H1 (cell line): ENCODE measurements around the gene CCDC15. TPM values are rescaled to one million over a fixed set of nuclear protein-coding genes. Genes with fewer than 3 reads are reported as not detected.

Experiments used
- NRF1 ChIP-seq: IDR thresholded peaks from 2 replicates; pipeline ENCODE4 v1.6.1; 2011; ENCODE audit warnings: mild to moderate bottlenecking, low read depth, low read length, improper control_type of control experiment
- polyA plus RNA-seq, 7 experiments: library from polyadenylated mRNA; depleted of rRNA in 3 of 7; stranded (reverse) in 5 of 7; unstranded in 2 of 7; fragments of >200 nt in 5 of 7; fragments of 200-250 nt in 2 of 7; gene quantifications; 1 replicate in 5 of 7; 2 replicates in 1 of 7; 4 replicates in 1 of 7; pipeline versions ENCODE4 v1.2.1 to v1.2.3, GENCODE V29; 2011 to 2013; ENCODE audit warnings: missing spikeins in 2 of 7, mixed read lengths in 2 of 7
- total RNA-seq: library from RNA; stranded (reverse); fragmentation: NEBNext Ultra II Directional; extraction: Animal tissue kit (Norgen Biotek cat#: 25700); gene quantifications from 2 replicates; pipeline ENCODE4 v1.2.1, GENCODE V29; 2021

CCDC15 gene
- total and polyA plus RNA-seq, 2 of the 8 experiments (the other 6 are each of a cell fraction or from before 2014, with no cell fraction given), result 1.5 to 3.1 TPM

GRCh38 chr11:124941703-124942102 lies 12.3 kb upstream of the CCDC15 start (continued):
- no peak for TF ChIP-seq NRF1
